Measurements from ENCODE around the gene SNRNP25.
A peak's percentile ranks its signal among the peaks of the same experiment; 100 is the strongest.

SNRNP25 gene

DNA sequence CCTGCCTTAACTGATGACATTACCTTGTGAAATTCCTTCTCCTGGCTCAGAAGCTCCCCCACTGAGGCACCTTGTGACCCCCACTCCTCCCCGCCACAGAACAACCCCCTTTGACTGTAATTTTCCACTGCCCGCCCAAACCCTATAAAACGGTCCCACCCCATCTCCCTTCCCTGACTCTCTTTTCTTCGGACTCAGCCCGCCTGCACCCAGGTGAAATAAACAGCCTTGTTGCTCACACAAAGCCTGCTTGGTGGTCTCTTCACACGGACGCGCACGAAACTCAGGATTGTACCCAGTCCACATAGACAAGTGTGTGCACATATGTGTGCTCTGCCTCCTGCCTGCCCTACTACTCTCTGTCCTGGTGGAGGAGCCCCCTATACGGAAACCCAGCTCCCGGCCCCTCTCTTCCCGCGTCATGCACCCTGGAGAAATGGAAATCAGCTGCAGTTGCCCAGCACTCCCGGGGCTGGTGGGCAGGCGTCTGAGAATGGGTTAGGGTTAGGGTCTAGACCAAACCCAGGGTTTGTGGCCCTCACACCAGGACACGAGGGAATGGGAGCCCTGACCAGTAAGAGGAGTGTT is 21.2 kb downstream of the SNRNP25 start (continued):
- TF ChIP-seq PRDM2 (tag by site-specific recombination; IDR thresholded peaks at IDR 0.05; ENCODE audit: borderline replicate concordance) (no peak), ZNF558 (tag by site-specific recombination; IDR thresholded peaks at IDR 0.05) (no peak), GLIS1 (tag by site-specific recombination; IDR thresholded peaks at IDR 0.05) (peak; percentile 76), ZNF621 (tag by site-specific recombination; IDR thresholded peaks at IDR 0.05) (no peak), ZNF324 (tag by site-specific recombination; IDR thresholded peaks at IDR 0.05) (no peak), ZNF777 (tag by site-specific recombination; IDR thresholded peaks at IDR 0.05; ENCODE audit: borderline replicate concordance) (no peak), ZBTB21 (tag by site-specific recombination; IDR thresholded peaks at IDR 0.05) (no peak), ZNF292 (tag by site-specific recombination; IDR thresholded peaks at IDR 0.05; ENCODE audit: borderline replicate concordance, low read depth) (no peak)
- TF ChIP-seq, protein P1, sequence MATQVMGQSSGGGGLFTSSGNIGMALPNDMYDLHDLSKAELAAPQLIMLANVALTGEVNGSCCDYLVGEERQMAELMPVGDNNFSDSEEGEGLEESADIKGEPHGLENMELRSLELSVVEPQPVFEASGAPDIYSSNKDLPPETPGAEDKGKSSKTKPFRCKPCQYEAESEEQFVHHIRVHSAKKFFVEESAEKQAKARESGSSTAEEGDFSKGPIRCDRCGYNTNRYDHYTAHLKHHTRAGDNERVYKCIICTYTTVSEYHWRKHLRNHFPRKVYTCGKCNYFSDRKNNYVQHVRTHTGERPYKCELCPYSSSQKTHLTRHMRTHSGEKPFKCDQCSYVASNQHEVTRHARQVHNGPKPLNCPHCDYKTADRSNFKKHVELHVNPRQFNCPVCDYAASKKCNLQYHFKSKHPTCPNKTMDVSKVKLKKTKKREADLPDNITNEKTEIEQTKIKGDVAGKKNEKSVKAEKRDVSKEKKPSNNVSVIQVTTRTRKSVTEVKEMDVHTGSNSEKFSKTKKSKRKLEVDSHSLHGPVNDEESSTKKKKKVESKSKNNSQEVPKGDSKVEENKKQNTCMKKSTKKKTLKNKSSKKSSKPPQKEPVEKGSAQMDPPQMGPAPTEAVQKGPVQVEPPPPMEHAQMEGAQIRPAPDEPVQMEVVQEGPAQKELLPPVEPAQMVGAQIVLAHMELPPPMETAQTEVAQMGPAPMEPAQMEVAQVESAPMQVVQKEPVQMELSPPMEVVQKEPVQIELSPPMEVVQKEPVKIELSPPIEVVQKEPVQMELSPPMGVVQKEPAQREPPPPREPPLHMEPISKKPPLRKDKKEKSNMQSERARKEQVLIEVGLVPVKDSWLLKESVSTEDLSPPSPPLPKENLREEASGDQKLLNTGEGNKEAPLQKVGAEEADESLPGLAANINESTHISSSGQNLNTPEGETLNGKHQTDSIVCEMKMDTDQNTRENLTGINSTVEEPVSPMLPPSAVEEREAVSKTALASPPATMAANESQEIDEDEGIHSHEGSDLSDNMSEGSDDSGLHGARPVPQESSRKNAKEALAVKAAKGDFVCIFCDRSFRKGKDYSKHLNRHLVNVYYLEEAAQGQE (tag by site-specific recombination; IDR thresholded peaks at IDR 0.05), result no peak

GRCh38 chr16:75580-76501 is 22.2 kb downstream of the SNRNP25 start:
- H3K27ac ChIP-seq (ENCODE audit: extremely low read depth, low read depth, low read length), result no peak overlapping the region
- peaks cover 18% of the 10 kb centered on the region for H3K4me1 ChIP-seq (ENCODE audit: control insufficient read depth, insufficient read depth, low read length)
- H3K4me3 ChIP-seq (ENCODE audit: low read depth, low read length), result no peak overlapping the region
- peaks cover 0 to 14% of the 10 kb centered on the region in 2 experiments; a peak in 1 of 3 replicates for H3K36me3 ChIP-seq (ENCODE audit: control insufficient read depth in 2 of 2, insufficient read depth in 1 of 2, low read length in 2 of 2)
- no peaks in the 10 kb centered on the region for H3K9me3 ChIP-seq (ENCODE audit: control insufficient read depth, insufficient read depth, low read depth, low read length)
- POLR2A ChIA-PET, result interaction anchor here (1.2 kb wide), 1 partner anchor 23 kb away, joined by 5 read pairs; the partner anchor contains the start of genes POLR3K and SNRNP25
- CTCF ChIA-PET, result interaction anchor here (1.2 to 2.7 kb wide), 4 partner anchors 10 to 22 kb away, joined by 4 to 25 read pairs (median 14); no protein-coding TSS in a partner anchor
- TF ChIP-seq IKZF3 (tag by site-specific recombination; IDR thresholded peaks at IDR 0.05), result peak; percentile 58; the same call in 1 of the 2 replicates
- TF ChIP-seq, protein P2, sequence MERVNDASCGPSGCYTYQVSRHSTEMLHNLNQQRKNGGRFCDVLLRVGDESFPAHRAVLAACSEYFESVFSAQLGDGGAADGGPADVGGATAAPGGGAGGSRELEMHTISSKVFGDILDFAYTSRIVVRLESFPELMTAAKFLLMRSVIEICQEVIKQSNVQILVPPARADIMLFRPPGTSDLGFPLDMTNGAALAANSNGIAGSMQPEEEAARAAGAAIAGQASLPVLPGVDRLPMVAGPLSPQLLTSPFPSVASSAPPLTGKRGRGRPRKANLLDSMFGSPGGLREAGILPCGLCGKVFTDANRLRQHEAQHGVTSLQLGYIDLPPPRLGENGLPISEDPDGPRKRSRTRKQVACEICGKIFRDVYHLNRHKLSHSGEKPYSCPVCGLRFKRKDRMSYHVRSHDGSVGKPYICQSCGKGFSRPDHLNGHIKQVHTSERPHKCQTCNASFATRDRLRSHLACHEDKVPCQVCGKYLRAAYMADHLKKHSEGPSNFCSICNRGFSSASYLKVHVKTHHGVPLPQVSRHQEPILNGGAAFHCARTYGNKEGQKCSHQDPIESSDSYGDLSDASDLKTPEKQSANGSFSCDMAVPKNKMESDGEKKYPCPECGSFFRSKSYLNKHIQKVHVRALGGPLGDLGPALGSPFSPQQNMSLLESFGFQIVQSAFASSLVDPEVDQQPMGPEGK (tag by site-specific recombination; IDR thresholded peaks at IDR 0.05), result peak; percentile 76
- no peak for TF ChIP-seq ZNF555 (tag by site-specific recombination; conservative IDR thresholded peaks at IDR 0.05)
- peak; percentile 16; the same call in 1 of the 2 replicates for TF ChIP-seq ZNF76 (tag by site-specific recombination; IDR thresholded peaks at IDR 0.05; ENCODE audit: borderline replicate concordance, low read depth)
- TF ChIP-seq ZNF514 (tag by site-specific recombination; IDR thresholded peaks at IDR 0.05), result no peak
- TF ChIP-seq ZNF10 (tag by site-specific recombination; IDR thresholded peaks at IDR 0.05), result 0 out of 2 replicates have a peak, but pooled peaks have one; percentile 36
- no peak for TF ChIP-seq ZBTB8A (tag by site-specific recombination; IDR thresholded peaks at IDR 0.05)
- peak; percentile 49 for TF ChIP-seq ZNF398 (tag by site-specific recombination; IDR thresholded peaks at IDR 0.05)
